PFSK-1 (cell line): ENCODE measurements around the gene HMG20B.

Source experiments
- FOXP2 ChIP-seq: optimal IDR thresholded peaks from 2 replicates; pipeline ENCODE3; 2011; ENCODE audit warnings: borderline replicate concordance, control low read depth, inconsistent platforms; ENCODE audit not compliant: insufficient read depth; ENCODE audit errors: extremely low read length, extremely low read depth
- POLR2AphosphoS5 ChIP-seq: IDR thresholded peaks from 2 replicates; pipeline ENCODE4 v1.6.1; 2012; ENCODE audit warnings: low read depth, mild to moderate bottlenecking, control low read depth, low read length, moderate library complexity
- SIN3A ChIP-seq: IDR thresholded peaks from 2 replicates; pipeline ENCODE4 v1.6.1; 2012; ENCODE audit warnings: mild to moderate bottlenecking, low read length, moderate library complexity, borderline replicate concordance; ENCODE audit not compliant: insufficient read depth
- TAF1 ChIP-seq: IDR thresholded peaks from 2 replicates; pipeline ENCODE4 v1.6.1; 2012; ENCODE audit warnings: low read length, control low read depth, borderline replicate concordance; ENCODE audit not compliant: insufficient read depth
- TF ChIP-seq, protein P1 (sequence below), 2 experiments: IDR thresholded peaks; 2 replicates each; pipeline versions ENCODE4 v1.6.1 to v1.8.0; 2011 to 2012; ENCODE audit warnings: low read depth in 2 of 2, low read length in 2 of 2, control low read depth in 1 of 2, inconsistent platforms in 1 of 2, mild to moderate bottlenecking in 1 of 2, moderate library complexity in 1 of 2; ENCODE audit not compliant: insufficient read depth in 1 of 2

The HMG20B gene

GRCh38 chr19:3547301-3547731, 25.4 kb upstream of the HMG20B start:
- TF ChIP-seq, protein P1, sequence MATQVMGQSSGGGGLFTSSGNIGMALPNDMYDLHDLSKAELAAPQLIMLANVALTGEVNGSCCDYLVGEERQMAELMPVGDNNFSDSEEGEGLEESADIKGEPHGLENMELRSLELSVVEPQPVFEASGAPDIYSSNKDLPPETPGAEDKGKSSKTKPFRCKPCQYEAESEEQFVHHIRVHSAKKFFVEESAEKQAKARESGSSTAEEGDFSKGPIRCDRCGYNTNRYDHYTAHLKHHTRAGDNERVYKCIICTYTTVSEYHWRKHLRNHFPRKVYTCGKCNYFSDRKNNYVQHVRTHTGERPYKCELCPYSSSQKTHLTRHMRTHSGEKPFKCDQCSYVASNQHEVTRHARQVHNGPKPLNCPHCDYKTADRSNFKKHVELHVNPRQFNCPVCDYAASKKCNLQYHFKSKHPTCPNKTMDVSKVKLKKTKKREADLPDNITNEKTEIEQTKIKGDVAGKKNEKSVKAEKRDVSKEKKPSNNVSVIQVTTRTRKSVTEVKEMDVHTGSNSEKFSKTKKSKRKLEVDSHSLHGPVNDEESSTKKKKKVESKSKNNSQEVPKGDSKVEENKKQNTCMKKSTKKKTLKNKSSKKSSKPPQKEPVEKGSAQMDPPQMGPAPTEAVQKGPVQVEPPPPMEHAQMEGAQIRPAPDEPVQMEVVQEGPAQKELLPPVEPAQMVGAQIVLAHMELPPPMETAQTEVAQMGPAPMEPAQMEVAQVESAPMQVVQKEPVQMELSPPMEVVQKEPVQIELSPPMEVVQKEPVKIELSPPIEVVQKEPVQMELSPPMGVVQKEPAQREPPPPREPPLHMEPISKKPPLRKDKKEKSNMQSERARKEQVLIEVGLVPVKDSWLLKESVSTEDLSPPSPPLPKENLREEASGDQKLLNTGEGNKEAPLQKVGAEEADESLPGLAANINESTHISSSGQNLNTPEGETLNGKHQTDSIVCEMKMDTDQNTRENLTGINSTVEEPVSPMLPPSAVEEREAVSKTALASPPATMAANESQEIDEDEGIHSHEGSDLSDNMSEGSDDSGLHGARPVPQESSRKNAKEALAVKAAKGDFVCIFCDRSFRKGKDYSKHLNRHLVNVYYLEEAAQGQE (IDR thresholded peaks at IDR 0.05; ENCODE audit: insufficient read depth in 1 of 2, low read depth in 2 of 2, low read length in 2 of 2) = no peak
- no peak for TF ChIP-seq SIN3A
- no peak for TF ChIP-seq POLR2AphosphoS5
- TF ChIP-seq TAF1 = no peak
- peak; percentile 34 for TF ChIP-seq FOXP2

GRCh38 chr19:3547767-3548282, 24.9 kb upstream of the HMG20B start:
- TF ChIP-seq SIN3A = no peak
- TF ChIP-seq TAF1 = no peak
- TF ChIP-seq POLR2AphosphoS5 = no peak
- no peak for TF ChIP-seq FOXP2
- TF ChIP-seq, protein P1 (IDR thresholded peaks at IDR 0.05; ENCODE audit: insufficient read depth in 1 of 2, low read depth in 2 of 2, low read length in 2 of 2) = no peak

DNA sequence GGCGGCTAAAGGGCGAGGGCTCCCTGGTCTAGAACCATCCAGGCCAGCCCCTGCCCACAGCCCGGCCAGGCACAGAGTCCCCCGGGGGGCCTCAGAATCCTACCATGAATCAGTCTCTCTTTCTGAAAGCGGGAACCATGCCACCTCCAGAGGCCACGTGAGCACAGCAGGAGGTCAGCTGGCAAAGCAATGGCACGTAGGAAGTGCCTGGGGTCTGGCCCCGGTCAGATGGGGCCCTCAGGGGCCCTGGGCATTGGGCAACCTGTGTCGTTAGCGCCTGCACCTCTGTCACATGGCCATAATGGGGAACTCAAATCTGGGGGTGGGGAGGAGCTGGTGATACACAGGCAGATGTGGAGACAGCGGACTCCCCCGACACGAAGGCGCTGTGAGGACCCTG, 24.1 kb upstream of the HMG20B start:
- TF ChIP-seq, protein P1 (IDR thresholded peaks at IDR 0.05; ENCODE audit: insufficient read depth in 1 of 2, low read depth in 2 of 2, low read length in 2 of 2) = no peak
- TF ChIP-seq FOXP2 = no peak
- no peak for TF ChIP-seq SIN3A
- TF ChIP-seq POLR2AphosphoS5 = no peak
- no peak for TF ChIP-seq TAF1

- TF ChIP-seq FOXP2 (no peak), SIN3A (no peak)
- TF ChIP-seq, protein P1 (IDR thresholded peaks at IDR 0.05; ENCODE audit: insufficient read depth in 1 of 2, low read depth in 2 of 2, low read length in 2 of 2) = no peak
Observed at GRCh38 chr19:3549816-3550215, 22.9 kb upstream of the HMG20B start.
